SK-N-DZ (cell line): ENCODE results near the gene TXNRD2.

Experiments
- DNase-seq: peaks from one replicate; pipeline ENCODE4 v3.0.0-alpha.2; 2015; ENCODE audit warnings: low spot score

Gene TXNRD2

GRCh38 chr22:19966908-19967750 is 25.5 kb upstream of the TXNRD2 start:
- no peak for DNase-seq

DNA sequence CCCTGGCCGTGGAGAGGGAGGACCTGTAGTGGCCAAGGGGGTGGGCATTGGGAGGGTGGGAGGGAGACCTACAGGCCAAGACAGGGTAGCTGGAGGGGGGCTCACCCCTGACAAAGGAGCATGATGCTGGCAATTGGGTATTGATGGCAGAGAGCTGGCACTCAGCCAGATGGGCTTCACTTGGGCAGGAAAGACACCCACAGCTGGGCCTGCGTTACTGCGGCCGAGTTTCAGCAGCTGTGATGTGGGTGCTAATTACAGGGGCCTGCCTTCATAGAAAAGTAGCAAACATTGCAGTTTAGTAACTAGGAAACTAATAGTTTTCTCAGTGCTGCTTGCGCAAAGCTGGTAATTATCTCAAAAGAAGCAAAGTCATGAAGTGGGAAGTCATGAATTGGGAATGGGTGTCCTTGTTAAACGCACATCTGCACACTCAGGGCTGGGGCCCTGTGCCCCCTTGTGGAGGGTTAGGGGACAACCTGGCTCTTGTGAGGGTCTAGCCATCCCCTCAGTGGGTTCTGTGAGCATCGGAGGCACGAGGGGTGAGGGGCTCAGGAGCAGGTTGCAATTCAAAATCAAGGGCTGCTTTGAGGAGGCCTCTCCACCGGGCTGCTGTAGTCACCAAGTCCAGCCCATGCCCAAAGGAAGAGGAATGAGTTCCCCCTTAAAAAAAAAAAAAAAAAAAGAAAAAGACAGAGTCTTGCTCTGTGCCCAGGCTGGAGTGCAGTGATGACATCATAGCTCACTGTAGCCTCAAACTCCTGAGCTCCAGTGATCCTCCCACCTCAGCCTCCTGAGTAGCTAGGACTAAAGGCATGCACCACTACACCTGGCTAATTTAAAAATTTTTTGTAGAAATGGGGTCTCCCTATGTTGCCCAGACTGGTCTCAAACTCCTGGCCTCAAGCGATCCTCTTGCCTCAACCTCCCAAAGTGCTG is 24.4 kb upstream of the TXNRD2 start:
- peak; percentile 58 for DNase-seq

DNA sequence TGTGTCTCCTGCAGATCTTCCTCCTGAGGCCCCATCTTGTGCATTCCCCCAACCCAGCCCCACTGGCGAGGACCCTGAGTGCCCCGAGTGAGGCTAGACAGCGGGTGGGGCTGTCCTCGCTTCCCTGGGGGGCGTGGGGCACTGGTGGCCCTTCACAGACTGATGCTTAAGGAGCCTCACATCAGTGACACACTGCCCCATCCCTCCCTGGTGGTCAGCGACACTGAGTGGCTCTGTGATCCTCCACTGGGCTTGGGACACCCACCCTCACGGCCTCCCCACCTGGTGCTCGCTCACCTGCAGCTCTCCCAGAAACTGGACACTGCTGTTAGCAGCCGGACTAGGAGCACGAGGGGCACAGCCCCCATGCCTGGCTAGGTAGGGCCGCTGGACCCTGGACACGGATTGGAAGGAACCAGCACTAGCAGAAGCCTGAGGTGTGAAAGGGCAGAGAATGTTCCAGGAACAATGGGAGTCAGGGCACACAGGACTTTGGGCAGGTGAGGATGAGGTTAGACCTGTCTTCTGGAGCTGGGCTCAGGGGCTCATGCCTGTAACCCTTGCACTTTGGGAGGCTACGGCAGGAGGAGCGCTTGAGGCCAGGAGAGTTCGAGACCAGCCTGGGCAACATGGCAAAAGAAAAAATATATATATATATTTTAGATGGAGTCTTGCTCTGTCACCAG is 23.2 kb upstream of the TXNRD2 start:
- DNase-seq: no peak

- no peak for DNase-seq
These were observed 22.4 kb upstream of the TXNRD2 start for GRCh38 chr22:19963863-19964642.

DNA sequence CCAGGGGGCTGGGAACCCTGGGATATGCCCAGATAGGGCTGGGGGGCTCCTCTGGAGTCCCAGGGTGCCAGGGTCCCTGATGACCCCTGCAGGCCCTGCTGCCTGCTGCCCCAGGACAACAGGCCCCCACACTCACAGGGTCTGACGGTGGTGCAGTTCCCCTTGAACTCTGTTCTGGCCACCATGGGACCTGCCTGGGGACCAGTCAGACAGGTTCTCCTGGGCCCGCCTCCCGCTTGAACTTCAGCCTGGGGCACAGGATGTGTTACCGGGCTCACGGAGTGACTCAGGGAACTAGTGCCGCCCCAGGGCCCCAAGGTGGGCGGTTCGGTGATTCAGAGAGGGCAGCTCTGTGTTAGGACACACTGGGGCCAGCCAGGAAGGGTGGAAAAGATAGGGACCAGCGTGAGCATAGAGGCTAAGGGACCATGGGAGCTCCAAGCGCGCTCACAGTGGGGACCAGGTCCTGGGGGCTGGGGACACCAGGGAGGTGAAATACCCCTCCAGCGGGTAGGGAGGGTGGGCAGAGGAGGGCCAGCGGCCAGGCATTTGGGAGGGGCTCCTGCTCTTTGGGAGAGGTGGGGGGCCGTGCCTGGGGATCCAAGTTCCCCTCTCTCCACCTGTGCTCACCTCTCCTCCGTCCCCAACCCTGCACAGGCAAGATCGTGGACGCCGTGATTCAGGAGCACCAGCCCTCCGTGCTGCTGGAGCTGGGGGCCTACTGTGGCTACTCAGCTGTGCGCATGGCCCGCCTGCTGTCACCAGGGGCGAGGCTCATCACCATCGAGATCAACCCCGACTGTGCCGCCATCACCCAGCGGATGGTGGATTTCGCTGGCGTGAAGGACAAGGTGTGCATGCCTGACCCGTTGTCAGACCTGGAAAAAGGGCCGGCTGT is 21.5 kb upstream of the TXNRD2 start:
- DNase-seq: no peak

- DNase-seq: peak; percentile 90
These were observed 20.8 kb upstream of the TXNRD2 start for GRCh38 chr22:19962246-19962908.

DNA sequence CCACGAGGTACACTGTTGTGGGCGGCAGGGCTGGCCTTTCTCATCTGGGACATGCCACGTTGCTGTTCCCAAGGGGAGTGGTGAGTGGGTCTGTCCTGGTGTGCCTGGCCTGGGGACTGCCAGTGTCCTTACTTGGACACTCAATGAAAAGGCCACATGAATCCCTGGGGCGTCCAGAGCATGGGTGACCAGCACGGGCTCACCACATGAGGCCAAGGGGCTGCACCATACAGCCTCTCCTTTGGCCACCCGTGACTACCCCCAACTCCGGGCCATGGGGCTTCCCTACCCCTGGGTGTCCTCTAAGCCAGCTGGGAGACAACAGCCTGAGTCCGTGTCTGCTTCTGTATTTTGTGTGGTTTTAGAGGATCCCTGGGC is 20.2 kb upstream of the TXNRD2 start:
- DNase-seq: no peak

- no peak for DNase-seq
These were observed 19.6 kb upstream of the TXNRD2 start for GRCh38 chr22:19961201-19961580.

DNA sequence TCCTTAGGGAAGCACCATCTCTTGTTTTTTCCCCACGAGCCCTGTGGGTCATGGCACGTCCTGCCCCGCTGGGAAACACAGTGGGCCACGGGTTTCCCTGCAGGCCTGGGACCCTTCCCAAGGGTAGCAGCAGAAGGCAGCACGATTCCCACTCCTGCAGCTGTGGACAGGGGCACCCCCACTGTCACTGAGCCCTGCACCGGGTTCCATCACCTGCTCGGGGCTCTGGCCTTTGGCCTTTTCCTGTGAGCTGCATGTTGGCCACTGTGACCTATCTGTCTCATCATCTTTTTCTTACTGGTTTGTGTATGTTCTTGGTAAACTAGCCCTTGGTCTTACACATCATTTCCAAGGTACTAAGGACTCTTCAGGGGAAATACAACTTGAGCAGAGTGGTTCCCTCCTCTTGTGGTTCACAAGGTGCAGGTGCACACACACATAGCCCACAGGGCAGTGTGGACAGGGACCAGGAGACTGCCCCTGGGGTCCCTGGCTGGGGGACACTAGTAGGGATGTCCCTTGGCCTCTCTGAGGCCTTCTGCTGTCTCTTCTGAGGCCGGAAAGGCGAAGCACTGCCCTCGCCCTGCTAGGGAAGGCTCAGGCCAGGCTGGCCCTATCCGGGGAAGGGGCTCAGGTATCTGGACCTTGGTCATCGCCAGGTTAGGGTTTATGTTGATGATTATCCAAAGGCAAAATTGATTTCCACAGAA is 19.0 kb upstream of the TXNRD2 start:
- DNase-seq: no peak

GRCh38 chr22:19959587-19960490 is 18.2 kb upstream of the TXNRD2 start:
- DNase-seq: no peak

DNA sequence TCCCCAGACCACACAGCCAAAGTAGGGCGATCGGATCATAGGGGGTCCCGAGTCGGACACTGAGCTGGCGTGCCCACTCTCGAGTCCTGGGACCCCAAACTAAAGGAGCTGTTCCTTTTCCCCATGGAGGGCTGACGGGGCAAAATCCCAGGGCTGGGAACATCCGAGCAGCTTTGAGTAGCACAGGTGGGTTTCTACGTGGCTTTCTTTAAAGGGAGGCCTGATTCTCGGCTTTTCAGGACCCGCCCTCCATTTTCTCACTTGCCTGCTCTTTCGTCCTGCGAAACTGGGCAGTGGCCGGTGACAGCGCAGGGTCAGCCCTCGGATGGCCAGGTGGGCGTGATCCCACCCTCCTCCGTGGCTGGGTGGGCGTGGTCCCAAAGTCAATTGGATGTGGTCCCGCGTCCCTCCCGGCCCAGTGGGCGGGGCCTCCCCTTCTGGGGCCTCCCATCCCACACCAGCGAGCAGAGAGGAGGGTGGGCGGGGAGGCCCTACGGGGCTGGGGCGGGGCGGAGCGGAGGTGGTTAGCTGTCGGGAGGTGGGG is 17.5 kb upstream of the TXNRD2 start:
- DNase-seq: peak; percentile 70

DNA sequence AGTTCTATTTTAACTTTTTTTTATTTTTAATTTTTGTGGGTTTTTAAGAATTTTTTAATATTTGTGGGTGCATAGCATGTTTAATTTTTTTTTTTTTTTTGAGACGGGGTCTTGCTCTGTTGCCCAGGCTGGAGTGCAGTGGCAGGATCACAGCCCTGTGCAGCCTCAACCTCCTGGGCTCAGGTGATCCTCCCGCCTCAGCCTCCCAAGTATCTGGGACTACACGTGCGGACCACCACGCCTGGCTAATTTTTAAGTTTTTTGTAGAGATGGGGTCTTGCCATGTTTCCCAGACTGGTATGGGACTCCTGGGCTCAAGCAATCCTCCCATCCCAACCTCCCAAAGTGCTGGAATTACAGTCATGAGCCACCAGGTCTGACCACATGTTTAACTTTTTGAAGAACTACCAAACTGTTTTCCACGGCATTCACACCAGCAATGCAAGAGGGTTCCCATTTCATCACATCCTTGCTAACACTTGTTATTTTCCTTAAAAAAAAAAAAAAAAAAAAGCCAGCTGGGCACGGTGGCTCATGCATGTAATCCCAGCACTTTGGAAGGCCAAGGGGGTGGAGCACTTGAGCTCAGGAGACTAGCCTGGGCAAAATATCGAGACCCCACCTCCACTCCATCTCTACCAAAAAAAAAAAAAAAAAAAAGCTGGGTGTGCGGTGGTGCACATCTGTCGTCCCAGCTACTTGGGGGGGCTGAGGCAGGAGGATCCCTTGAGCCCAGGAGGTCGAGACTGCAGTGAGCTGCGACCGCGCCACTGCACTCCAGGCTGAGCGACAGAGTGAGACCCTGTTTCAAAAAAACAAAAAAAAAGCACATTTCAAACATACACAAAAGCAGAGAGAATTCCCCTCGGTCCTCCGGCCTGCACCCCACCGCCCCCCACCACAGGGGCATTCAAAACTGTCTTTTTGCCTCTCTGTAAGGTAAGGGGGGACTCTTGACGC is 16.7 kb upstream of the TXNRD2 start:
- DNase-seq: no peak

DNA sequence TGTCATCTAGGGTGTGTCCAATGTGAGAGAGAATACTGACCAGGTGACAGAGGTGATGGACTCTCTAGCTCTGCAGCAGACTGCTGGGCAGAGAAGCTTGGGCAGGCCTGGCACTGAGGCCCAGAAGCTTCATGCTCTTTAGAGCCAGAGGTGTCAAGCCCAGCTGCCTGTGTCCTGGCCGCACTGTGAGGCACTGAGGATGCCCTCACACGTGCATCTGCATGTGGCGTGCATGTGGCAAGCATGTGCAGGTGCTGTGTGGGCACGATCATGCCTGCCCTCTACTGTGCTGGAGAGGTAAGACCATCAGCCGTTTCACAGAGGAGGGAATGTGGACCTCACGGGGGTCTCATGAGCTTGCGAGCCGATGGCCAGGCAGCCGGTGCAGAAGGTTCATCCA is 15.8 kb upstream of the TXNRD2 start:
- no peak for DNase-seq

DNA sequence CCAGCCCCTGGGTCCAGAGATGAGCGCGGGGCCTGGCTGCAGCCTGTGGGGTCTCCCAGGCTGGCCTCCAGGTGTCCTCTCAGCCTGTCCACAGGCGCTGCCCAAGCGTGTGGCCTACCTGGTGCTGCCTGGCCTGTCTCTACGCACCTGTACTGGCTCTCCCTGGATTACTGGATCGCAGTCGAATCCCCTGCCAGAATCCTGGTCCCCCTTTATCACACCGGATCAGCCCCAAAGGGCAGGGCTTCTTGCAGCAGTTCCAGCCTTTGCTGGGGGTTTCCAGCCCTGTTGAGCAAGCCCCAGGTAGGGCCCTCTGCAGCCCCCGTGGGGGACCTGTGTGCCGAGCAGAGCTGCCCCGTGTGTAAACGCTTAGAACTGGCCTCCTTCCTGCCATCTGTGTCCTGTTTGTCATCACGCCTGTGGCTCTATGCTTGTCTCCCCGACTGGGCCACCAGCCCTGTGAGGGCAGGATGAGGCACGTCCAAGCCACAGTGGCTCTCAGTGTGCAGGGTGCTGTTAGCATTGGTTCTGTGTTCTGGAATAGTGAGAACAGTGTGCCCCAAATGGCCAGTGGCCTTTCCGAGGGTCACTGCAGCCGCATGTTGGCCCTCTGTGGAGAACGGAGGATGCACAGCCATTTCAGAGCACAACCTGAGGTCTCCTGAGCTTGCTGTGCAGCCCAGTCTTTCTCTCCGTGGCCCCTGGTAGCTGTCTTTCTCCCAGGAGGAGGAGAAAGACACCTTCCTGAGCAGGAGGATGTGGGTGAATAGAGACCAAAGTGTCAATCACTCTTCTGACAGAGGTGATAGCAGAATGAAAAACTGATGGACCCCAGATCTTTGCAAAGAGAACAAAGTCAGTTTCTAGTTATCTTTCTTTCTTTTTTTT is 13.9 kb upstream of the TXNRD2 start:
- DNase-seq: no peak

DNA sequence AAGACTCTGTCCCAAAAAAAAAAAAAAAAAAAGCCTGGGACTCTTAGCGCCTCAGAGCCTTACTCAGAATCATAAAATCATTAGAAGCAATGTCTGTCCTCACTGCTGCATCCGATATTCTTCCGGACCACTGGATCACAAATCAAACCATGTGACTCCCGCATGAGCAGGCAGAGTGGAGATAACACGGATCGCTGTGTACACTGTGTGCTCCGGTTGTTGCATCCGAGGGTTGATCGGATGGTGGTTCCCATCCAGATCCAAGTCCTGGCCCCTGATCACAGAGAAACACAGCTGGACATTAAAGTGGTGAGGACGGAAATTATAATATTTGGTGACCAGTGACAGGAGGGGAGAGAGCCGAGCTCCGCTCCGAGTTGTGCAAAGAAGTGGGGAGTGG is 9.7 kb upstream of the TXNRD2 start:
- DNase-seq: no peak
